Natural killer cell treated with Interleukin-12 subunit alpha and Interleukin-12 subunit beta and Interleukin-15 and Interleukin-18, amount 100 ng/mL, for 72 hours (primary cell): ENCODE data around the gene LUZP2. TPM values are rescaled to one million over a fixed set of nuclear protein-coding genes. Genes with fewer than 3 reads are reported as not detected.

ENCODE experiments used
- ATAC-seq, 2 donors: fragments of 150-1000 bp; cut with Tn5 transposase in 1 of 2; sonication (Bioruptor Pico), chemical (Tn5 transposase) in 1 of 2; 2 replicates each; pipeline ENCODE4 v1.10.0; 2021
- DNase-seq: peaks from one replicate; pipeline ENCODE4 v3.0.0; 2022; ENCODE audit warnings: low spot score
- H3K27ac Mint-ChIP-seq, 2 donors: 1 replicate in 1 of 2; 2 replicates in 1 of 2; pipeline ENCODE4 v1.8.0; 2022; ENCODE audit warnings: mixed read lengths in 2 of 2, mild to moderate bottlenecking in 1 of 2, moderate library complexity in 1 of 2
- H3K27me3 Mint-ChIP-seq, 2 donors: 1 replicate in 1 of 2; 2 replicates in 1 of 2; pipeline ENCODE4 v1.8.0; 2022; ENCODE audit warnings: mixed read lengths in 2 of 2
- H3K36me3 Mint-ChIP-seq: one replicate; pipeline ENCODE4 v1.8.0; 2022; ENCODE audit warnings: mixed read lengths
- H3K4me1 Mint-ChIP-seq, 2 donors: 1 replicate in 1 of 2; 2 replicates in 1 of 2; pipeline ENCODE4 v1.8.0; 2022; ENCODE audit warnings: low read depth in 2 of 2, mixed read lengths in 2 of 2, mild to moderate bottlenecking in 1 of 2
- H3K4me3 Mint-ChIP-seq: one replicate; pipeline ENCODE4 v1.8.0; 2022; ENCODE audit warnings: mixed read lengths
- H3K9me3 Mint-ChIP-seq: 2 replicates; pipeline ENCODE4 v1.8.0; 2022; ENCODE audit warnings: mixed read lengths
- total RNA-seq, 2 donors: library from RNA; stranded (reverse); gene quantifications; one replicate each; pipeline ENCODE4 v1.2.3, GENCODE V29; 2022

LUZP2 gene
- total RNA-seq, 2 donors from 2014 or later = not detected

GRCh38 chr11:24628224-24628776 is 131.4 kb downstream of the LUZP2 start:
- H3K4me3 Mint-ChIP-seq = no peak overlapping the region
- DNase-seq (no peak), ATAC-seq (no peak)
- no peaks in the 10 kb centered on the region for H3K4me1 Mint-ChIP-seq
- H3K27me3 Mint-ChIP-seq = no peaks in the 10 kb centered on the region
- no peak overlapping the region for H3K27ac Mint-ChIP-seq
- no peaks in the 10 kb centered on the region for H3K36me3 Mint-ChIP-seq
- peaks cover 11% of the 10 kb centered on the region for H3K9me3 Mint-ChIP-seq

- H3K36me3 Mint-ChIP-seq = no peaks in the 10 kb centered on the region
- DNase-seq (no peak), ATAC-seq (no peak)
- peaks cover 7% of the 10 kb centered on the region for H3K9me3 Mint-ChIP-seq
- H3K27ac Mint-ChIP-seq = no peak overlapping the region
- no peak overlapping the region for H3K4me3 Mint-ChIP-seq
- no peaks in the 10 kb centered on the region for H3K27me3 Mint-ChIP-seq
- no peaks in the 10 kb centered on the region for H3K4me1 Mint-ChIP-seq
These were observed 137.8 kb downstream of the LUZP2 start for GRCh38 chr11:24634606-24635160.

GRCh38 chr11:24635588-24636290 is 138.9 kb downstream of the LUZP2 start:
- peaks cover 9% of the 10 kb centered on the region for H3K9me3 Mint-ChIP-seq
- no peaks in the 10 kb centered on the region for H3K27me3 Mint-ChIP-seq
- no peak overlapping the region for H3K4me3 Mint-ChIP-seq
- H3K27ac Mint-ChIP-seq = no peak overlapping the region
- DNase-seq (no peak), ATAC-seq (no peak)
- H3K4me1 Mint-ChIP-seq = no peaks in the 10 kb centered on the region
- no peaks in the 10 kb centered on the region for H3K36me3 Mint-ChIP-seq

DNA sequence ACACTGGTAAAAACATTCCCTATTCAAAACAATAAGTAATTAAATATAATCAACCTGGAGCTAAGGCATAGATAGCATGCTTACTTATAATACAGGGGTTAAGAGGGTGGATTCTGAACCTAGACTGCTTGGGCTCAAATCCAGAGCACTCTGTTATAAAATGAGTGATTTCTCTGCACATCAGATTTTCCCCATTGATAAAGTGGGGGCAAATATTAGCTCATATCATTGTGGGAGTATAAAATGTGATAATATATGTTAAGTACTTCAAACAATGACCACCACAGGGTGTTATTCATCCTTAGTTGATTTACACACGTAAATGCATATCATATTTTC is 139.4 kb downstream of the LUZP2 start:
- no peaks in the 10 kb centered on the region for H3K36me3 Mint-ChIP-seq
- no peak overlapping the region for H3K27ac Mint-ChIP-seq
- no peaks in the 10 kb centered on the region for H3K4me1 Mint-ChIP-seq
- ATAC-seq = no peak
- H3K27me3 Mint-ChIP-seq = no peaks in the 10 kb centered on the region
- H3K4me3 Mint-ChIP-seq = no peak overlapping the region
- peaks cover 8% of the 10 kb centered on the region for H3K9me3 Mint-ChIP-seq
- DNase-seq = no peak

- Mint-ChIP-seq H3K9me3 (peaks cover 3% of the 10 kb centered on the region), H3K4me3 (no peak overlapping the region), H3K36me3 (no peaks in the 10 kb centered on the region), H3K4me1 (no peaks in the 10 kb centered on the region), H3K27ac (no peak overlapping the region), H3K27me3 (no peaks in the 10 kb centered on the region)
- DNase-seq (no peak), ATAC-seq (no peak)
These were observed 140.7 kb downstream of the LUZP2 start for GRCh38 chr11:24637520-24637919.

- Mint-ChIP-seq H3K27ac (no peak overlapping the region), H3K9me3 (peaks cover 9% of the 10 kb centered on the region), H3K4me1 (no peaks in the 10 kb centered on the region), H3K4me3 (no peak overlapping the region), H3K27me3 (no peaks in the 10 kb centered on the region), H3K36me3 (no peaks in the 10 kb centered on the region)
- DNase-seq = no peak
- no peak for ATAC-seq
These were observed 145.8 kb downstream of the LUZP2 start for GRCh38 chr11:24642648-24643047.

- Mint-ChIP-seq H3K36me3 (no peaks in the 10 kb centered on the region), H3K9me3 (peaks cover 10% of the 10 kb centered on the region), H3K27me3 (no peaks in the 10 kb centered on the region)
These were observed 148.7 kb downstream of the LUZP2 start for GRCh38 chr11:24645563-24645962.

DNA sequence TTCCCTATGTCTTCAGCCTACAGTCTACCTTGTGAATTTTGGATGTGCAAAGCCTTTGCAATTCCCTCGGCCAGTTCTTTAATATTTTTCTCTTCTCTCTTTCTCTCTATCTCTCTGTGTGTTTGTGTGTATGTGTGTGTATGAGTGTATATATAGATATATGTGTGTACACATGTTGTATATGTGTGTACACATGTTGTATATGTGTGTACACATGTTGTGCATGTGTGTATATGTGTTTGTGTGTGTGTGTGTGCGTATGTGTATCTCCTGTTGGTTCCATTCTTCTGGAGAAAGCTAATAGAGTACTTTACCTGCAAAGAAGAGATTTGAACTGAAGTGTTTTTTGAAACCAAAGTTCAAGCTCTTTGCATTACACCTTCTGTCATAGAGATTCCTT is 155.0 kb downstream of the LUZP2 start:
- Mint-ChIP-seq H3K4me1 (no peaks in the 10 kb centered on the region), H3K27ac (no peak overlapping the region), H3K36me3 (no peaks in the 10 kb centered on the region), H3K4me3 (no peak overlapping the region), H3K9me3 (peaks cover 9% of the 10 kb centered on the region), H3K27me3 (no peaks in the 10 kb centered on the region)
- DNase-seq = no peak
- ATAC-seq = no peak

More at GRCh38 chr11:24645563-24645962, 148.7 kb downstream of the LUZP2 start:
- DNase-seq (no peak), ATAC-seq (no peak)
- H3K27ac Mint-ChIP-seq = no peak overlapping the region
- no peaks in the 10 kb centered on the region for H3K4me1 Mint-ChIP-seq
- no peak overlapping the region for H3K4me3 Mint-ChIP-seq

DNA sequence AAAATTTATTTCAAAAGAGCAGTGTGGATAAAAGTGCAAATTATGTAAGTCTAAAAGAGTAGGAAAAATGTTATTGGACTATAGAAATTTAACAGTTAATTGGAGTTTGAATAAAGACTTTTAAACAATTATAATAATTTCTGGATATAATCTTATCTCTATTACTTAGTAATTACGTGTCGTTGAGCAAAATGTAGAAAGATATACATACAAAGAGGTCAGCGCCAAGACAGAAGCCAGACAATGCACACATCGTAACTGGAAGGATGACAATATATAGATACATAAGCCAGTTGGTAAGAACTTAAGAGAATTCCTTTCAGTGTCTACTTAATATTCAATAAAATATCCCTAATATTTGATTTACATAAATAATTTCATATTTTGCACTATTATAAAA is 157.0 kb downstream of the LUZP2 start:
- no peaks in the 10 kb centered on the region for H3K36me3 Mint-ChIP-seq
- no peaks in the 10 kb centered on the region for H3K4me1 Mint-ChIP-seq
- DNase-seq (no peak), ATAC-seq (no peak)
- H3K9me3 Mint-ChIP-seq = peaks cover 6% of the 10 kb centered on the region
- no peaks in the 10 kb centered on the region for H3K27me3 Mint-ChIP-seq
- H3K4me3 Mint-ChIP-seq = no peak overlapping the region
- no peak overlapping the region for H3K27ac Mint-ChIP-seq

DNA sequence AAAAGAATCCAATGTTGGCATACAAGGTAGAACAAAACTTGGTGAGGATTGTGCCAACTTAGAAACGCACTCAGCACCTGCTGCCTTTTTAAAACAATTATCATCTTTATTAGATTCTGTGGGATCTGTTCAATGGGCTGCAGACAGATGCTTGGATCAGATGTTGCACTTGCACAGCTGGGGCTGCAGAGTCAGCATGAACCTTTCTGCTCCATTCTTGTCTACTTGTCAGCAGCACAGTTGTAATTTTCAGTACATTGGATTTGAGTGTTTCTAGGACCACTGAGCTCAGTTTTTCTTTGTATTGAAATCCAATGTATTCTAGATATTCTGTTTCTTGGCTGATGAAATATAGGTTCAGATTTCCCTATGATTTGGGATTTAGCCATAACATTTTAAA is 164.5 kb downstream of the LUZP2 start:
- no peaks in the 10 kb centered on the region for H3K9me3 Mint-ChIP-seq
- H3K4me1 Mint-ChIP-seq = no peaks in the 10 kb centered on the region
- ATAC-seq (no peak), DNase-seq (no peak)
- no peaks in the 10 kb centered on the region for H3K27me3 Mint-ChIP-seq
- H3K36me3 Mint-ChIP-seq = no peaks in the 10 kb centered on the region
- no peak overlapping the region for H3K4me3 Mint-ChIP-seq
- H3K27ac Mint-ChIP-seq = no peak overlapping the region

DNA sequence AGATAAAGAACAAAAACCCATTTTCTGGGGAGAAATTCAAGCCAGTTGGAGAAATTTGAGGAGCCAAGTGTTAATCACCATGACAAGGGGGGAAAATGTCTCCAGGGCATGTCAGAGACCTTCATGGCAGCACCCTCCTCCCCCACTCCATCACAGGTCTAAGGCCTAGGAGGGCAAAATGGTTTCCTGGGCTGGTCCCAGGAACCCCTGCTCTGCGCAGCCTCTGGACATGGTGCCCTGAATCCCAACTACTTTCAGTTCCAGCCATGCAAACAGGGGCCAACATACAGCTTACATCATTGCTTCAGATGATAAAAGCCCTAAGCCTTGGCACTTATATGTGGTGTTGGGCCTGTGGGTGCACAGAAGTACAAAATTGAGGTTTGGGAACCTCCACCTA is 167.5 kb downstream of the LUZP2 start:
- Mint-ChIP-seq H3K27ac (no peak overlapping the region), H3K9me3 (no peaks in the 10 kb centered on the region), H3K36me3 (no peaks in the 10 kb centered on the region), H3K4me1 (no peaks in the 10 kb centered on the region), H3K4me3 (no peak overlapping the region), H3K27me3 (no peaks in the 10 kb centered on the region)
- DNase-seq (no peak), ATAC-seq (no peak)

DNA sequence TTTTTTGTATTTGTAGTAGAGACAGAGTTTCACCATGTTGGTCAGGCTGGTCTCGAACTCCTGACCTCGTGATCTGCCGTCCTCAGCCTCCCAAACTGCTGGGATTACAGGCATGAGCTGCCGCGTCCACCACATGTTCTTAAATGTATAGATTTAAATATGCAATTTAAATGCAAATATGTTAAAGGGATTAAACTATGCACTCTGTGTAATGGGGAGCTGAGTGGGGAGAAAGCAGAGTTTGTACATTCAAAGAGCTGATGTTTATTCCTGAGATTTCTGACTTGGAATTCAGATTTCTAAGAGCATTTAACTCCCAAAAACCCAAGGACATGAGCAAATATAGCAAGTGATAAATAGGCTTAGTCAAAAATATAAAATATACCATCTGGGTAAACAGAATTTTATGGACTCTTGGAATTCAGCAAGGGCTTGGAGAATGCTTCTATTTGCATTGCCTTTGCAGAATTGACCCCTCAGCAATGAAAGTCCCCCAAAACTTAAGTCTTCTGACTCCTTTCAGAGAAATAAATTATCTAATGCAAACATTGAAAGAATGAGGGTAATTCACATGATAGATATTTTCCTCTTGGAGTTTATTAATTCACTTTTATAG is 170.6 kb downstream of the LUZP2 start:
- H3K4me3 Mint-ChIP-seq = no peak overlapping the region
- H3K27ac Mint-ChIP-seq = no peak overlapping the region
- peaks cover 3% of the 10 kb centered on the region for H3K9me3 Mint-ChIP-seq
- no peak for ATAC-seq
- H3K4me1 Mint-ChIP-seq = no peaks in the 10 kb centered on the region
- no peak for DNase-seq
- no peaks in the 10 kb centered on the region for H3K36me3 Mint-ChIP-seq
- H3K27me3 Mint-ChIP-seq = no peaks in the 10 kb centered on the region

- H3K27me3 Mint-ChIP-seq = no peaks in the 10 kb centered on the region
- no peaks in the 10 kb centered on the region for H3K36me3 Mint-ChIP-seq
- DNase-seq = no peak
- H3K4me3 Mint-ChIP-seq = no peak overlapping the region
- H3K27ac Mint-ChIP-seq = no peak overlapping the region
- H3K4me1 Mint-ChIP-seq = no peaks in the 10 kb centered on the region
- ATAC-seq = no peak
- H3K9me3 Mint-ChIP-seq = peaks cover 6% of the 10 kb centered on the region
These were observed 182.0 kb downstream of the LUZP2 start for GRCh38 chr11:24678703-24679348.

- Mint-ChIP-seq H3K27ac (no peak overlapping the region), H3K36me3 (no peaks in the 10 kb centered on the region), H3K4me3 (no peak overlapping the region), H3K27me3 (no peaks in the 10 kb centered on the region), H3K4me1 (no peaks in the 10 kb centered on the region), H3K9me3 (peaks cover 9% of the 10 kb centered on the region)
- DNase-seq (no peak), ATAC-seq (no peak)
These were observed 183.0 kb downstream of the LUZP2 start for GRCh38 chr11:24679821-24680351.
